Central memory CD8-positive, alpha-beta T cell (primary cell): ENCODE measurements around the gene FBXO45.
"Not testable (repeated sequence)": the region's sequence is repeated elsewhere in the genome, so short reads cannot be mapped to it uniquely, and the experiment has no call there.

ENCODE experiments used
- ATAC-seq: fragments of 150-1000 bp; cut with Tn5 transposase; replicated peaks from 2 replicates; pipeline ENCODE4 v1.10.0; 2022; ENCODE audit warnings: mild to moderate bottlenecking, moderate FRiP score, moderate number of reproducible peaks; ENCODE audit not compliant: poor library complexity, severe bottlenecking; ENCODE audit errors: extremely low read depth
- DNase-seq, 2 donors: peaks; one replicate each; pipeline ENCODE4 v3.0.0; 2021; ENCODE audit warnings: low spot score in 2 of 2
- H3K27ac Mint-ChIP-seq: one replicate; pipeline ENCODE4 v1.8.0; 2022; ENCODE audit warnings: low read depth, mild to moderate bottlenecking, moderate library complexity, mixed read lengths
- H3K27me3 Mint-ChIP-seq: one replicate; pipeline ENCODE4 v1.8.0; 2022; ENCODE audit warnings: mixed read lengths
- H3K36me3 Mint-ChIP-seq: one replicate; pipeline ENCODE4 v1.8.0; 2022; ENCODE audit warnings: mild to moderate bottlenecking, moderate library complexity, mixed read lengths; ENCODE audit not compliant: insufficient read depth
- H3K4me1 Mint-ChIP-seq: one replicate; pipeline ENCODE4 v1.8.0; 2022; ENCODE audit warnings: mixed read lengths
- H3K4me3 Mint-ChIP-seq: one replicate; pipeline ENCODE4 v1.8.0; 2022; ENCODE audit warnings: mild to moderate bottlenecking, moderate library complexity, mixed read lengths
- H3K9me3 Mint-ChIP-seq: one replicate; pipeline ENCODE4 v1.8.0; 2022; ENCODE audit warnings: mixed read lengths

Gene FBXO45, protein sequence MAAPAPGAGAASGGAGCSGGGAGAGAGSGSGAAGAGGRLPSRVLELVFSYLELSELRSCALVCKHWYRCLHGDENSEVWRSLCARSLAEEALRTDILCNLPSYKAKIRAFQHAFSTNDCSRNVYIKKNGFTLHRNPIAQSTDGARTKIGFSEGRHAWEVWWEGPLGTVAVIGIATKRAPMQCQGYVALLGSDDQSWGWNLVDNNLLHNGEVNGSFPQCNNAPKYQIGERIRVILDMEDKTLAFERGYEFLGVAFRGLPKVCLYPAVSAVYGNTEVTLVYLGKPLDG

DNA sequence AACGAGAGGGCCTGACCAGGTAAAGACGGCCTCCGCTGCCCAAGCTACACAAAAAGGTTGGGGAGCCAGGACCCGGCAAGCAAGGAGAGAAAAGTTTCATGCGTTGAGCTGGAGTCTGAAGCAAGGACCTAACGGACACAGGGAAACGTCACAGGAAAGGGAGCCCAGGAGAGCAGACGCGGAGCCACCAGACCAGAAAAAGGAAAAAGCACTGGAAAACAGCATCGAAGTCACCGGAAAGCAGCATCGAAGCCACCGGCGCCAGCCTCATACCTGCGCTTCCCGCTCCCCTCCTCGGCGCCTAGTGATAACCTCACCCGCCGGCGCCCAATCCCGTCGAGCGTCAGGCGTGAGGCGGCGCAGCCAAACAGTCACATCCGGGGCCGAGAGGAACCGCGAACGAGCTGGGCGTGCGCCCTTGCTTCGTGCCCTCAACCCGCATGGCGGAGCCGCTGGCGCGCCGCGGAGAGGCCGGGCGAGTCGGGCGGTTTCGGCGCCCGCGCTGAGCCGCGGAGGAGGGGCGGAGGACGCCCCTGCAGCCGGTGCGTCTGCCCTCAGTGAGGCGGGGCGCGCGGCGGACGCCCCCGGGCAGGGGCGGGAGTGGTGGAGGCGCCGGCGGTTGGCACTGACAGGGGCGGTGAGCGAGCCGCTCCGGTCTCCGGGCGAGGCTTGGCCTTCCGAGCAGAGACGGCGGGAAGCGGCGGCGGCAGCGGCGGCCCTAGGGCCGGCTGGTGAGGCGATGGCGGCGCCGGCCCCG is at the start of gene FBXO45, which contains the start of gene WDR53:
Gene FBXO45 (plus strand): TSS at position 415 of the 757 bp plus-strand sequence. CDS start 325 bp downstream, at position 740.
Gene WDR53 (minus strand): TSS at position 309 of the 757 bp plus-strand sequence. CDS start 7,079 bp downstream, outside the sequence.
- H3K9me3 Mint-ChIP-seq, result no peaks in the 10 kb centered on the region
- peaks cover 17% of the 10 kb centered on the region for H3K4me1 Mint-ChIP-seq
- H3K27me3 Mint-ChIP-seq, result no peaks in the 10 kb centered on the region
- peak within 1 kb of the TSS; percentile 90 for H3K27ac Mint-ChIP-seq
- peaks cover 11% of the 10 kb centered on the region for H3K36me3 Mint-ChIP-seq
- DNase-seq, result peak; percentile 87 to 93
- ATAC-seq, result peak; percentile 92
- peak within 1 kb of the TSS; percentile 84 for H3K4me3 Mint-ChIP-seq

DNA sequence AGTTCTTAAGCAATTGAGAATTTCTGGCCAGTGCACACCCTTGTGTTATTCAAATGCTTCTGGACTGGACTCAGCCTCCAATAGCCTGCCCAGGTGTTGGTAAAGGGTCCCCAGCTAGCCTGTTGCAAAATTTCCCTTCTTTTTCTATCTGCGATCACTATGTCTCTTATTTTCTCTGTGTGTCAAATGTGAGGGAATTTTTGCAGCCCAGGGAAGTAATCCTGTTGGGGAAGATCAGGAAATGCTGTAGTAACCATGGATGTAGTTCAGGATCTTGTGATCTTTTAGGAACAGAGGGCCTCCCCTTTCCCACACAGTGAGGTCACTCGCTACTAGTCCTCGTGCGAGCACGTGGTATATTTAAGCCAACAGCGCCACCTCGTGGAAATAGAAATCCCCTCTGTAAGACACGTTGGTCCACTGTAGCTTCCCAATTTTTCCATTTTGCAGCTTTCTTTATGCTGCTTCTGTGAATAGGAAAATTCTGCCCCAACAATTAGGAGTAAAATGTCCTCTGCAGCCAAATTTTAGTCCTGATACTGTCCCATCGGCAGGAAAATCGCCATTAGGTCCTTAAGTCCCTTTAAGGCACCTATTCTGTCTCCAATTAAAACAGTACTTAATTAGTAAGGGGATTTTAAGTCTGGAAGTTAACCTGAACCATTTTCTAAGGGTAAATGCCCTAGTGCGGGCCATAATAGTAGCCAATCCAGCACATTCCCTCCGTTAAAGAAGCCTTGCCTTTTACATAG is 49.3 kb upstream of the FBXO45 start:
- H3K36me3 Mint-ChIP-seq, result peaks cover 2% of the 10 kb centered on the region
- peaks cover 17% of the 10 kb centered on the region for H3K27me3 Mint-ChIP-seq
- H3K4me1 Mint-ChIP-seq, result no peaks in the 10 kb centered on the region
- peaks cover 6% of the 10 kb centered on the region for H3K9me3 Mint-ChIP-seq
- no peak overlapping the region for H3K4me3 Mint-ChIP-seq
- H3K27ac Mint-ChIP-seq, result no peak overlapping the region
- peak; percentile 33 to 41 for DNase-seq
- ATAC-seq, result no peak

DNA sequence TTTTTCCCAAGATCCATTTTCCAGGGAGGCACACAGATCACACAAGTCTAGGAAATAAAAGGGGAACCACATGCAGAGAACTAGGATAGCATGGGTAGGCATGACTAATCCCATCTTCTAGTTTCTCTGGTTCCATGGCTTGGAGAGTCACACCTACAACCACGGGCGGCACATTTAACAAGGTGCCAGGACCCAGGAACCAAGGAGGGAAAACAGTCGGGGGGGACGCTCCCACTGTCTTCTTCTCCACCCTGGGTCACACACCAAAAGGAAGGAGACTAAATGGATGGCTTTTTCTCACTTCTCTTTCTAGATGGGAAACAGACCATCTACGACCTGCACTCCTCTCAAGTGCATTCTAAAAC is 48.8 kb upstream of the FBXO45 start:
- Mint-ChIP-seq H3K27ac (no peak overlapping the region), H3K27me3 (peaks cover 17% of the 10 kb centered on the region), H3K36me3 (peaks cover 2% of the 10 kb centered on the region), H3K4me1 (no peaks in the 10 kb centered on the region), H3K4me3 (no peak overlapping the region), H3K9me3 (peaks cover 6% of the 10 kb centered on the region)
- no peak for ATAC-seq
- no peak for DNase-seq

DNA sequence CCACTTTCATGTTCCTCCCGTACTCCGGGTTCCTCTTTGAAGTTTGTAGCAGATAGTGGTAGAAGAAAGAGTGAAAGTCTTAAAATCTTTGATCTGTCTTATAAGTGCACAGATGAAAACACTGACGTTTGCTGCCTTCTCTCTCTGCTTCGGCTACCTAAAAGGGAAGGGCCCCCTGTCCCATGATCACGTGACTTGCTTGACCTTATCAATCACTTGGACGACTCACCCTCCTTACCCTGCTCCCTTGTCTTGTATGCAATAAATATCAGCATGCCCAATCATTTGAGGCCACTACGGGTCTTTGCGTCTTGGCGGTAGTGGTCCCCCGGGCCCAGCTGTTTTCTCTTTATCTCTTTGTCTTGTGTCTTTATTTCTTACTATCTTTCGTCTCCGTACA is 47.2 kb upstream of the FBXO45 start:
- not testable (repeated sequence) for H3K4me1 Mint-ChIP-seq, H3K9me3 Mint-ChIP-seq, ATAC-seq, DNase-seq, H3K36me3 Mint-ChIP-seq, H3K27me3 Mint-ChIP-seq, H3K4me3 Mint-ChIP-seq, H3K27ac Mint-ChIP-seq

DNA sequence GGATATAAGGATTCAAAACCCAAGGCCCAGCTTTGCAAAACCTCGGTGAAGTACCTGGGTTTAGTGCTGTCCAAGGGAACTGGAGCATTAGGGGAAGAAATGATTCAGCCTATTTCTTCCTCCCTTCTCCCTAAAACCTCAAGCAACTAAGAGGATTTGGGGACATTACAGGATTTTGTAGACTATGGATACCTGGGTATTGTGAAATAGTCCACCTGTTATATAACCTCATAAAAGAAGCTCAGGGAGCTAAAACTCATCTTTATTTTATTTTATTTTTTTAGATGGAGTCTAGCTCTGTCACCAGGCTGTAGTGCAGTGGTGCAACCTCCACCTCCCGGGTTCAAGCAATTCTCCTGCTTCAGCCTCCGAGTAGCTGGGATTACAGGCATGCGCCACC is 44.6 kb upstream of the FBXO45 start:
- Mint-ChIP-seq H3K27me3 (no peaks in the 10 kb centered on the region), H3K4me1 (no peaks in the 10 kb centered on the region), H3K27ac (no peak overlapping the region), H3K9me3 (peaks cover 6% of the 10 kb centered on the region), H3K4me3 (no peak overlapping the region), H3K36me3 (peaks cover 2% of the 10 kb centered on the region)
- no peak for DNase-seq
- no peak for ATAC-seq

DNA sequence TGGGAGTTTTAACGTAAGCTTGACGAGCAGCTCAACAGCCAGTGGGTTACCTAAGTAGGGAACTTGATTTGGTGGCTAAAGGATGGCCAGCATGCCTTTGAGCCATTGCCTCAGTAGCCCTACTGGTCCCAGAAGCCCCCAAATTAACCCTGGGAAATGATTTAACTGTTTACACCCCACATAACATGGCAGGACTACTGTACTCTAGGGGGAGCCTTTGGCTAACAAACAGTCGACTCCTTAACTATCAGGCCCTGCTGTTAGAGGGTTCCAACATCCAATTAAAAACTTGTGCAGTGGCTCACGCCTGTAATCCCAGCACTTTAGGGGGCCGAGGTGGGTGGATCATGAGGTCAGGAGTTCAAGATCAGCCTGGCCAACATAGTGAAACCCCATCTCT is 43.9 kb upstream of the FBXO45 start:
- no peak for DNase-seq
- Mint-ChIP-seq H3K4me3 (no peak overlapping the region), H3K9me3 (peaks cover 6% of the 10 kb centered on the region), H3K4me1 (no peaks in the 10 kb centered on the region), H3K27ac (no peak overlapping the region), H3K36me3 (peaks cover 2% of the 10 kb centered on the region), H3K27me3 (no peaks in the 10 kb centered on the region)
- ATAC-seq, result no peak

DNA sequence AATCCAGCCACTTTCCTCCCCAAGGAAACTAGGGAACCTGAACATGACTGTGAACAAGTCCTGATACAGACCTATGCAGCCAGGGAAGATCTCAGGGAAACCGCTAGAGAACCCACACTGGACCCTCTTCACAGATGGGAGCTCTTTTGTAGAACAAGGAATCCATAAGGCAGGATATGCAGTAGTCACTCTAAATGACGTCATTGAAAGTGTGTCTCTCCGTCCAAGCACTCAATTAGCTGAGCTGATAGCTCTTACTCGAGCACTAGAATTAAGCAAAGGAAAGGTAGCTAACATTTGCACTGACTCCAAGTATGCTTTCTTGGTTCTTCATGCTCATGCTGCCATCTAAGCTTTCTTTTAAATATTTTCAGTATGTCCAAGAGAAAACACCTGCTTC is 43.3 kb upstream of the FBXO45 start:
- no peak overlapping the region for H3K4me3 Mint-ChIP-seq
- no peaks in the 10 kb centered on the region for H3K4me1 Mint-ChIP-seq
- H3K27me3 Mint-ChIP-seq, result no peaks in the 10 kb centered on the region
- H3K36me3 Mint-ChIP-seq, result peaks cover 4% of the 10 kb centered on the region
- no peak for ATAC-seq
- no peak for DNase-seq
- H3K27ac Mint-ChIP-seq, result no peak overlapping the region
- H3K9me3 Mint-ChIP-seq, result peaks cover 5% of the 10 kb centered on the region

DNA sequence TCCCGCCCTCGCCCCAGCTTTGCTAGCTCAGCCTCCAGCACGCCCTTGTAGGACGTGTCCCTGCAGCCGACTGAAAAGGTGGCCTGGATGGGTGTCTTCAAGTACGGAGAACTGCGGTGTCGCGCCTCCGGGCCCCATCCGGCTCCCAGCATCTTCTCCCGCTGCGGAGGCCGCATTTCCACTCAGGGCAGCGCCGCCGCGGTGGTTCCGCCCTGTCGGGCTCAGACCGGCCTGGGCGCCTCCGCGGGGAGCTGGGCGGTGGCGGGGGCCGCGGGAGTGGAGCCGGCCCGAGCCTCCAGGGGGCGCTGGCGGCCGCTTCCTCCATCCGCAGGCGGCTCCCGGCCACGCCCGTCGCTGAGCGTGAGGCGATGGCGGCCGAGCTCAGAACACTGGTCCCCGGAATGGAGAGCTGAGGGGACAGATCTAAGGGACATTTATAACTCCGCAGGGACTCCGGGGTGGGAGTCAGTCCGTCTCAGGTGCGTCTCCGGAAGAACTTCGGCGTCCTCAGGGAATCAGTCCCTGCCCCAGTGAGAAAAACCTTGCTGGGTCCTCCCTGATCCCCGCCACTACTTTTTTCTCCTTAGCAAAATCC is 39.7 kb upstream of the FBXO45 start:
- peak overlapping the region; percentile 57 for H3K4me3 Mint-ChIP-seq
- no peaks in the 10 kb centered on the region for H3K9me3 Mint-ChIP-seq
- H3K27me3 Mint-ChIP-seq, result peaks cover 26% of the 10 kb centered on the region
- peak overlapping the region; percentile 74 for H3K27ac Mint-ChIP-seq
- no peaks in the 10 kb centered on the region for H3K4me1 Mint-ChIP-seq
- ATAC-seq (peak; percentile 92), DNase-seq (peak; percentile 64 to 86)
- peaks cover 6% of the 10 kb centered on the region for H3K36me3 Mint-ChIP-seq

DNA sequence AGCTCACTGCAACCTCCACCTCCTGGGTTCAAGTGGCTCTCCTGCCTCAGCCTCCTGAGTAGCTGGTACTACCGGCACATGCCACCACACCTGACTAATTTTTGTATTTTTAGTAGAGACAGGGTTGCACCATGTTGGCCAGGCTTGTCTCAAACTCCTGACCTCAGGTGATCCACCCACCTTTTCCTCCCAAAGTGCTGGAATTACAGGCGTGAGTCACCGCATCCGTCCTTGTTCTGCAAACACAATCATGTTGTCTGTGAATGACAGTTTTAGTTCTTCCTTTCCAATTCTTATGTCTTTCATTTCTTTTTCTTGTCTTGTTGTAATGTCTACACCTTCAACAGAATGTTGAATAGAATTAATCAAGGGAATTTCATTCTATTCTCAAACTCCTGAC is 37.0 kb upstream of the FBXO45 start:
- DNase-seq (no peak), ATAC-seq (no peak)
- Mint-ChIP-seq H3K27me3 (peaks cover 27% of the 10 kb centered on the region), H3K9me3 (no peaks in the 10 kb centered on the region), H3K36me3 (peaks cover 6% of the 10 kb centered on the region), H3K27ac (no peak overlapping the region), H3K4me1 (no peaks in the 10 kb centered on the region), H3K4me3 (no peak overlapping the region)

DNA sequence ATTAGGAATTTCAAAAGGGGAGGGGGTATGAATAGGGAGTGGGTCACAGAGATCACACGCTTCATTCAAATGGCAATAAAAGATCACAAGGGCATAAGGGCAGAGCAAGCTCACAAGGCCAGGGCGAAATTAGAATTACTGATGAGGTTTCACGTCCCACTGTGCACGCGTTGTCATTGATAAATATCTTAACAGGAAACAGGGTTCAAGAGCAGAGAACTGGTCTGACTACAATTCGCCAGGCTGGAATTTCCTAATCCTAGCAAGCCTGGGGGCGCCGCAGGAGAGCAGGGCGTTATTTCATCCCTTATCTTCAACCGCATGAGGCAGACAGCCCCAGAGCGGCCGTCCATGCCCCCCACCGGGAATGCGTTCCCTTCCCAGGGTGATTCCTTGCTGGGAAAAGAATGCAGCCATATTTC is 35.2 kb upstream of the FBXO45 start:
- Mint-ChIP-seq H3K27ac (no peak overlapping the region), H3K36me3 (peaks cover 6% of the 10 kb centered on the region), H3K4me1 (no peaks in the 10 kb centered on the region), H3K4me3 (no peak overlapping the region), H3K9me3 (no peaks in the 10 kb centered on the region), H3K27me3 (peaks cover 27% of the 10 kb centered on the region)
- no peak for DNase-seq
- no peak for ATAC-seq

DNA sequence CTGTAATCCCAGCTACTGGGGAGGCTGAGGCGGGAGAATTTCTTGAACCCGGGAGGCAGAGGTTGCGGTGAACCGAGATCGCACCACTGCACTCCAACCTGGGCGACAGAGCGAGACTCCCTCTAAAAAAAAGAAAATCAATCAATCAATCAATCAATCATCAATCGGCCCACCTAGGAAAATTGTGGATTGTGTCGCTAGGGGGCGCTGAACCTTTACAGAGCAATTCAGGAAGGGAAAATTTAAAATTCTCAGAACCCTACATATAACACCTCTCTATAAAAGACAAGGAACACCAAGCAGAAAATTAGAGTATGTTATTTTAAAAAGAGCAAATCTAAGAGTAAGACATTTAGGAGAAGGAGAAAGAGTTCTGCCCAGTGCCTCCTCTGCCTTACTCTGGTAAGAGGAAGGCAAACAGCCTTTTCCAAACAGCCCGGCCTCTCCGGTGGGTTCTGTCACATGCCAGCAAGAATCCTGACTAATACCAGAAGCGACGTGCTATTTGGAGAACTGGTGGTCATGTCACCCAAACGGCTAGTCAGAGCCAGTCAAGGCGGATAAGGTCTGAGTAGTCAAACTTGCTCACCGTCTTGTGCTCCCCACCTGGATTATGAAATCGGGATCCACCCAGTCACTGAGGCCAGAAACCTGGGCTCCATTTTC is 31.0 kb upstream of the FBXO45 start:
- H3K27me3 Mint-ChIP-seq, result peaks cover 13% of the 10 kb centered on the region
- no peaks in the 10 kb centered on the region for H3K9me3 Mint-ChIP-seq
- H3K27ac Mint-ChIP-seq, result no peak overlapping the region
- no peaks in the 10 kb centered on the region for H3K4me1 Mint-ChIP-seq
- no peak overlapping the region for H3K4me3 Mint-ChIP-seq
- ATAC-seq (no peak), DNase-seq (peak; percentile 33 to 58)
- H3K36me3 Mint-ChIP-seq, result peaks cover 3% of the 10 kb centered on the region
